Vagina (tissue), 2 donors: Measurements from ENCODE around the gene HMGCR. TPM values are rescaled to one million over a fixed set of nuclear protein-coding genes. Genes with fewer than 3 reads are reported as not detected.

ENCODE experiments used
- DNase-seq, 2 donors: peaks; one replicate each; pipeline ENCODE4 v3.0.0-alpha.2; 2017; ENCODE audit errors: extremely low spot score in 2 of 2
- H3K27ac ChIP-seq: fragments of 200-600 bp; sonication (generic); one replicate; pipeline ENCODE4 v1.5.1; 2019
- H3K27me3 ChIP-seq: fragments of 200-600 bp; sonication (generic); one replicate; pipeline ENCODE4 v1.5.1; 2019
- H3K36me3 ChIP-seq, 2 donors: fragments of 200-600 bp; sonication (generic); one replicate each; pipeline ENCODE4 v1.5.1; 2017 to 2019
- H3K4me1 ChIP-seq: fragments of 200-600 bp; sonication (generic); one replicate; pipeline ENCODE4 v1.5.1; 2019
- H3K4me3 ChIP-seq, 2 donors: fragments of 200-600 bp; sonication (generic); 1 replicate in 1 of 2; 2 replicates in 1 of 2; pipeline ENCODE4 v1.5.1; 2016 to 2019
- H3K9me3 ChIP-seq: fragments of 200-600 bp; sonication (generic); one replicate; pipeline ENCODE4 v1.5.1; 2019
- CTCF ChIP-seq, 3 experiments: fragments of 450-650 bp in 2 of 3; fragments of 200-600 bp in 1 of 3; sonication (generic) in 1 of 3; IDR thresholded peaks; one replicate each; pipeline ENCODE4 v1.5.1; 2017 to 2019; ENCODE audit warnings: antibody characterized with exemption in 3 of 3, mild to moderate bottlenecking in 2 of 3, moderate library complexity in 2 of 3
- POLR2A ChIP-seq, 2 donors: fragments of 450-650 bp; IDR thresholded peaks; one replicate each; pipeline ENCODE4 v1.6.1; 2017; ENCODE audit warnings: antibody characterized with exemption in 2 of 2, mild to moderate bottlenecking in 2 of 2, moderate library complexity in 2 of 2
- POLR2AphosphoS5 ChIP-seq, 2 donors: sonication (generic); formaldehyde crosslinking; IDR thresholded peaks; one replicate each; pipeline ENCODE4 v1.9.0; 2017; ENCODE audit warnings: antibody characterized with exemption in 2 of 2, mild to moderate bottlenecking in 2 of 2, low read depth in 1 of 2; ENCODE audit not compliant: insufficient read depth in 1 of 2
- intact Hi-C: fragments of 100-400 bp; cut with DNase I; formaldehyde crosslinking; loops from one replicate; pipeline ENCODE4 v1.15.1; 2023
- total RNA-seq: library from RNA; depleted of rRNA; stranded (reverse); fragments of >200 nt; gene quantifications from one replicate; pipeline ENCODE4 v1.2.3, GENCODE V29; 2016

The HMGCR gene
- total RNA-seq, 1 donor from 2014 or later, result 42.7 TPM

- DNase-seq, result no peak
- intact Hi-C loops, result no loop called here
- H3K27ac ChIP-seq, result no peak overlapping the region
- H3K4me1 ChIP-seq, result peaks cover 15% of the 10 kb centered on the region
- H3K36me3 ChIP-seq, result peaks cover 0 to 31% of the 10 kb centered on the region in 2 donors
- no peaks in the 10 kb centered on the region for H3K9me3 ChIP-seq
- no peaks in the 10 kb centered on the region for H3K27me3 ChIP-seq
- H3K4me3 ChIP-seq, result no peak overlapping the region
- TF ChIP-seq POLR2A (IDR thresholded peaks at IDR 0.05) (no peak), CTCF (IDR thresholded peaks at IDR 0.05) (no peak), POLR2AphosphoS5 (IDR thresholded peaks at IDR 0.05; ENCODE audit: insufficient read depth in 1 of 2, low read depth in 1 of 2) (no peak)
Observed at GRCh38 chr5:75341934-75342333, 4.9 kb downstream of the HMGCR start.

GRCh38 chr5:75342836-75343235, 5.8 kb downstream of the HMGCR start:
- intact Hi-C loops, result no loop called here
- H3K4me1 ChIP-seq, result peaks cover 13% of the 10 kb centered on the region
- no peak for TF ChIP-seq CTCF (IDR thresholded peaks at IDR 0.05)
- TF ChIP-seq POLR2A (IDR thresholded peaks at IDR 0.05), result no peak
- TF ChIP-seq POLR2AphosphoS5 (IDR thresholded peaks at IDR 0.05; ENCODE audit: insufficient read depth in 1 of 2, low read depth in 1 of 2), result no peak
- no peaks in the 10 kb centered on the region for H3K27me3 ChIP-seq
- H3K27ac ChIP-seq, result no peak overlapping the region
- H3K36me3 ChIP-seq, result peaks cover 0 to 40% of the 10 kb centered on the region in 2 donors
- DNase-seq, result no peak
- no peaks in the 10 kb centered on the region for H3K9me3 ChIP-seq
- H3K4me3 ChIP-seq, result no peak overlapping the region

- H3K36me3 ChIP-seq, result peaks cover 0 to 85% of the 10 kb centered on the region in 2 donors
- no peak overlapping the region for H3K27ac ChIP-seq
- H3K4me3 ChIP-seq, result no peak overlapping the region
- H3K27me3 ChIP-seq, result no peaks in the 10 kb centered on the region
- H3K9me3 ChIP-seq, result no peaks in the 10 kb centered on the region
- intact Hi-C loops, result no loop called here
- no peak for TF ChIP-seq POLR2AphosphoS5 (IDR thresholded peaks at IDR 0.05; ENCODE audit: insufficient read depth in 1 of 2, low read depth in 1 of 2)
- TF ChIP-seq CTCF (IDR thresholded peaks at IDR 0.05), result no peak
- H3K4me1 ChIP-seq, result no peaks in the 10 kb centered on the region
- no peak for DNase-seq
Observed at GRCh38 chr5:75348241-75348640, 11.2 kb downstream of the HMGCR start.

GRCh38 chr5:75349663-75350062, 12.6 kb downstream of the HMGCR start:
- TF ChIP-seq CTCF (IDR thresholded peaks at IDR 0.05) (no peak), POLR2A (IDR thresholded peaks at IDR 0.05) (no peak), POLR2AphosphoS5 (IDR thresholded peaks at IDR 0.05; ENCODE audit: insufficient read depth in 1 of 2, low read depth in 1 of 2) (no peak)
- H3K36me3 ChIP-seq, result peaks cover 0 to 81% of the 10 kb centered on the region in 2 donors
- no peaks in the 10 kb centered on the region for H3K27me3 ChIP-seq
- H3K27ac ChIP-seq, result no peak overlapping the region
- no peaks in the 10 kb centered on the region for H3K9me3 ChIP-seq
- H3K4me1 ChIP-seq, result no peaks in the 10 kb centered on the region
- intact Hi-C loops, result no loop called here
- no peak overlapping the region for H3K4me3 ChIP-seq
- no peak for DNase-seq

- no peak for TF ChIP-seq POLR2AphosphoS5 (IDR thresholded peaks at IDR 0.05; ENCODE audit: insufficient read depth in 1 of 2, low read depth in 1 of 2)
- H3K4me3 ChIP-seq, result no peak overlapping the region
- H3K27me3 ChIP-seq, result no peaks in the 10 kb centered on the region
- intact Hi-C loops, result no loop called here
- H3K9me3 ChIP-seq, result no peaks in the 10 kb centered on the region
- H3K27ac ChIP-seq, result no peak overlapping the region
- H3K36me3 ChIP-seq, result peaks cover 0 to 84% of the 10 kb centered on the region in 2 donors
- H3K4me1 ChIP-seq, result no peaks in the 10 kb centered on the region
- DNase-seq, result no peak
Observed at GRCh38 chr5:75351139-75351926, 14.3 kb downstream of the HMGCR start.
